ENCODE measurements around the gene PRAME.
"Not testable (repeated sequence)": the region's sequence is repeated elsewhere in the genome, so short reads cannot be mapped to it uniquely, and the experiment has no call there.

PRAME gene, protein sequence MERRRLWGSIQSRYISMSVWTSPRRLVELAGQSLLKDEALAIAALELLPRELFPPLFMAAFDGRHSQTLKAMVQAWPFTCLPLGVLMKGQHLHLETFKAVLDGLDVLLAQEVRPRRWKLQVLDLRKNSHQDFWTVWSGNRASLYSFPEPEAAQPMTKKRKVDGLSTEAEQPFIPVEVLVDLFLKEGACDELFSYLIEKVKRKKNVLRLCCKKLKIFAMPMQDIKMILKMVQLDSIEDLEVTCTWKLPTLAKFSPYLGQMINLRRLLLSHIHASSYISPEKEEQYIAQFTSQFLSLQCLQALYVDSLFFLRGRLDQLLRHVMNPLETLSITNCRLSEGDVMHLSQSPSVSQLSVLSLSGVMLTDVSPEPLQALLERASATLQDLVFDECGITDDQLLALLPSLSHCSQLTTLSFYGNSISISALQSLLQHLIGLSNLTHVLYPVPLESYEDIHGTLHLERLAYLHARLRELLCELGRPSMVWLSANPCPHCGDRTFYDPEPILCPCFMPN

GRCh38 chr22:22558972-22559603 lies at the start of gene PRAME:
PRAME (minus strand) TSS chr22:22559265; CDS start chr22:22556832, 2,433 bp downstream.
- peak; percentile 81 for DNase-seq

GRCh38 chr22:22608022-22608421 lies 49.0 kb upstream of the PRAME start:
- DNase-seq, result not testable (repeated sequence)

DNA sequence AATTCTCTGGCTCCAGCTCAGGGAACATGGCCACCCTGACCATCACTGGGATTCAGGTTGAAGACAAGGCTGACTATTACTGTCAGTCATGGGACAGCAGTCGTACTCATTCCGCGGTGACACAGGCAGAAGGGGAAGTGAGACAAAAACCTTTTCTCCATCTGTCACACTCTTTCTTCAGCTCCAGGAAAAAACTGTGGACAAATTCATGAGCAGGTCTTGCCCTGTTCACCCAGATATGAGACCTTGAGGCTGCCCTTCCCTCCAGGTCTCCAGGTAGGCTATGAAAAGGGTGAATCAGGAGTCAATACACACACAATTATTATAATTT lies 46.0 kb upstream of the PRAME start:
- no peak for DNase-seq

DNA sequence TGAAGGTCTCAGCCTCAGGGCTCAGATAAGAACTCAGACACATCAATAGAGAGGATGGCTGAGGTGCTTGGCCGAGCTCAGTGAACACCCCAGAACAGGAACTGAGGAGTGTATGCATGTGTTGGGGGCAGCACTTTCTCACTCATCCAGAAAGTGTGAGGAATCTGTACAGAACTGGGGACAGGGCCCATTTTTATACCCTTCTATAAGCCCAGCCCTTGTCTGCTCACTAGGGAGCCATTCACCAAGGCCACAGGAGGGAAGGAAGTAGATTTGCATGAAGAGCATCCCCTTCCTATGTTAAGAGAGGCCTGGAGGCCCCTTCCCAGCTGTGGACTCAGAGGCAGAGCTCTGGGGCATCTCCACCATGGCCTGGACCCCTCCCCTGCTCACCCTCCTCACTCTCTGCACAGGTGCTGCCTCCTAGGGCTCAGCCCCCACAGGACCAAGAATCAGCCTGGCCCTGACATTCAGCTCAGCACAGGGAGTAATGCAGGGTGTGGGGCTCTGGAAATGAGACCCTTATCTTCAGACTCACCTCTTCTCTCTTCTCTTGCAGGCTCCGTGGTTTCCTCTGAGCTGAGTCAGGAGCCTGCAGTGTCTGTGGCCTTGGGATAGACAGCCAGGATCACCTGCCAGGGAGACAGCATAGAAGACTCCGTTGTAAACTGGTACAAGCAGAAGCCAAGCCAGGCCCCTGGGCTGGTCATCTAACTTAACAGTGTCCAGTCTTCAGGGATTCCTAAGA lies 45.4 kb upstream of the PRAME start:
- no peak for DNase-seq

DNA sequence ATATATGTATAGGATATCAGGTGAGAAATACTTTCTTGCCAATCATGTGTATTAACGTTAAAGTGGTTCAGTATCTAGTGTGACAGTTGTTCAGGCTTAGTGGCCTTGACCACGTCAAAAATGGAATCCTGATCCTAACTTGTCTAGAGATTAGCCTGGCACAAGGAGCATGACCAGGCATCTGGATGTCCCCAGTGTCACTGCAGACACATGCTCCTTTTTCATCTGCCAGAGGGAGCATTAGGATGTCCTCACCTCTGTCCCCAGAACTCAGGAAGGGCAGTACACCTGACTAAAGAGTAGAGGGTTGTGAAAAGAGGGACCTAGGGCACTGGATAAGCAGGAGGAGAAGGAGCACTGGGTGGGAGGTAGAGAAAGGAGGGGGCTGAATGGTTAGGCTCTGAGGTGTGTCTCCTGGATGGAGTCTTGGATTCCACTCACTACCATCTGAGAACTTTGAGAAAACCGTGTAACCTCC lies 44.4 kb upstream of the PRAME start:
- DNase-seq, result no peak

DNA sequence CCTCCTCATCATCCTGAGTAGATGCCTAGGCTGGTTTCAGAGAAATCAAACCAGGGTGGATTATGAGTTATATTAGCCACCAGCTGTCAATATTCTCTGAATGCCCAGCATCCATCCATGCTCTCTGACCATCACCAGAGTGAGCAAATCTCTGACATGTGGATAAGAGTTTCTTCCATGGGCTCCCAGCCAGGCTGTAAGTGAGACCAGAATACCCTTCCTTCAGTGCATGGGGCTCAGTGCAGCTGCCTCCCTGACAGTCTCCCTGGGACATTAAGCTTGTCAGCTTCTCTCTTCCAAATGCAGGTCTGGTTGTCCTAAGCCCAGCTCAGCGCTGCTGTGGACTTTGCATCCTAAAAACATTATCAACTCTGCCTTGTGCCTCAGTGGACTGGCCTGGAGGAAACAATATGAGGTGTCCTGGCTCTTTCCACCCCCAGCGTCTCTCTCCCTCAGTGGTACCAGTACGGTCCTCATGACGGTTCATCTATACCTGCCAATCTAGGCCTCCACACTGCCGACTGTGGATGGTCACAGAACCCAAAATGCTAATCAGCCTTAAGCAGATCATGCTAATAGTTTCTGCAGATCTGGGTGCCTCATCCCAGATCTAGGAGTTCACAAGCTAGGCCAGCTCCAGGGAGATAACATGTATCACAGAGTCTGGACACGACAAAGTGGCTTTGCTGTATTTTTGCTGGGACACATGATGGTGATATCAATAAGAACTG lies 41.6 kb upstream of the PRAME start:
- DNase-seq, result no peak

GRCh38 chr22:22599248-22599647 lies 40.2 kb upstream of the PRAME start:
- DNase-seq, result no peak

DNA sequence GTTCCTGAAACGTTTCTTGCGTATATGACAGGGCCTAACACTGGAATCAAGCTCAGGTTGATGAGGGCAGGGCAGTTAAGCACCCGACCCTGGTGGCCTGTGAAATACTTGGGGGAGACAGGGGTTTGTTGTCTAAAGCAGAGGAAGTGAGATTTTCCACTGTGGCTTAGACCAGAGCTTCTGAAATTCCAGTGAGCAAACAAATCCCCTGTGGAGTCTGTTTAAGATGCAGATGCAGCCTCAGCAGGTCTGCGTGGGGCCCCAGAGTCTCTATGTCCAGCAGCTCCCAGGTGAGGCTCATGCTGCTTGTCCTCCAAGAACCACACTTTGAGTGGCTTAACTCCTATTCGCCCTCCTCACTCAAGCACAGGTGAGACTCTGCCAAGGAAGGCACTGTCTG lies 39.1 kb upstream of the PRAME start:
- DNase-seq, result no peak

- no peak for DNase-seq
Measured at GRCh38 chr22:22595001-22595835, 36.2 kb upstream of the PRAME start.

DNA sequence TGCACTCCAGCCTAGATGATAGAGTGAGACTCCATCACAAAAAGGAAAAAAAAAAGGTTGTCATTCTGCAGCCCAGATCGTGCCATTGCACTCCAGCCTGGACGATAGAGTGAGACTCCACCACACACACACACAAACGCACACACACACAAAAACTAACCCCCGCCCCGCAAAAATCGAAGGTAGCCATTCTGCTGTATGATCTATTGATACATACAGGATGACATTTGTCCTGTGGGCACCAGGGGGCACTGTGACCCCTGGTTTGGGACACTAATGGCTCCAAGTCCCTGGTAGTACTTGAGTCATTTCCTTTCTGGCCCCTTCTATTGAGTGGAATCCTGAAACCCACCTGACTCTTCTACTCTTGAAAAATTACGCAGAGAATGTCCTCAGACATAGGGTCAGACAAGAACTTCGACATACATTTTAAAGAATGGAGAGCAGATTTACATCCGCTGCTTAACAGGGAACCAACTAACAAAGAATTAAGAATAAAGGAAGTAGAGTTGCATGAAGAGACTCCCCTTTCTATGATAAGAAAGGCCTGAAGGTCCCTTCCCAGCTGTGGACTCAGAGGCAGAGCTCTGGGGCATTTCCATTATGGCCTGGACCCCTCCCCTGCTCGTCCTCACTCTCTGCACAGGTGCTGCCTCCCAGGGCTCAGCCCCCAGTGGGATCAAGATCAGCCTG lies 35.0 kb upstream of the PRAME start:
- peak; percentile 54 for DNase-seq

- DNase-seq, result no peak
Measured at GRCh38 chr22:22593250-22593649, 34.2 kb upstream of the PRAME start.

DNA sequence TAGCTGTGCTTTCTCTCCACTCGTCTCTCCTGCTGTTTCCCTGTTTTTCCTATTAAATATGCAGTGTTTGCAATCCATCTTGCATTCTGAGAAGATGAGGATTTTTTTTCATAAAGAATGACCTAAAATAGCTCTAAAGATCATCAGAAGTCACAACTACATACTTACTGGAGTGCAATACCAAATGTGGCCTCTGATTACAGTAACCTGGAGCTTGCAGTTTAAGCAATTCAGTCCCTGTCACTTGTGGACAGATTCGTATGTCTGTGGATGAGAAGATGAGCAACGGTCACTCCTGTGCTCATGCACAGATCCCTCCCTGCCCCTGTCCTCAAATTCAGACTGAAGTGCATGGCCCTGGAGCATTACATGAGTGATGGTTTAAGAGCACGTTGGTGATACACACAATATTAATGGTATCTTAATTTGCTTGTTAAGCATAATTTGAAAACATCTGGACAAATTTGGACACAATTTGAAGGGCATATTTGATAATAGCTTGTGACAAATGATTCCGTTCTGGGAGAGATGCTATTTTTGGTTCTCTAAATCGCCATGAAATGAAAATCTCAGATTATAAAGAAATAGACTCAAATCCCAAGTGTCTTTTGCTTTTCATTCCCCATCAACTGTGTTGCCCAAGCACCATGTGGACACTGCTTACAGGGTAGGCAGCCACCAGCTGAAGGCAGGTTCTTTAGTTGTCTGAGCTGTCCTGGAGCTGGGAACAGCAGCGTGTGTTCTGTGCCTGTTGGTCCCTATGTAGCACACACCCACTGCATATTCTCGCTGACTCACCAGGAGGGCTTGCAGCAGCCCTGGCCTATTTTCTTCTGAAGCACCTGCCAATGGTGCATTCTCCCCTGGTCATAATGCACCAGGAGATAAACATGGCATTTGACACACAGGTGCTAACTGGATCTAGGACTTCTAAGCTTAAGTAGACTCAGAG lies 32.6 kb upstream of the PRAME start:
- no peak for DNase-seq

DNA sequence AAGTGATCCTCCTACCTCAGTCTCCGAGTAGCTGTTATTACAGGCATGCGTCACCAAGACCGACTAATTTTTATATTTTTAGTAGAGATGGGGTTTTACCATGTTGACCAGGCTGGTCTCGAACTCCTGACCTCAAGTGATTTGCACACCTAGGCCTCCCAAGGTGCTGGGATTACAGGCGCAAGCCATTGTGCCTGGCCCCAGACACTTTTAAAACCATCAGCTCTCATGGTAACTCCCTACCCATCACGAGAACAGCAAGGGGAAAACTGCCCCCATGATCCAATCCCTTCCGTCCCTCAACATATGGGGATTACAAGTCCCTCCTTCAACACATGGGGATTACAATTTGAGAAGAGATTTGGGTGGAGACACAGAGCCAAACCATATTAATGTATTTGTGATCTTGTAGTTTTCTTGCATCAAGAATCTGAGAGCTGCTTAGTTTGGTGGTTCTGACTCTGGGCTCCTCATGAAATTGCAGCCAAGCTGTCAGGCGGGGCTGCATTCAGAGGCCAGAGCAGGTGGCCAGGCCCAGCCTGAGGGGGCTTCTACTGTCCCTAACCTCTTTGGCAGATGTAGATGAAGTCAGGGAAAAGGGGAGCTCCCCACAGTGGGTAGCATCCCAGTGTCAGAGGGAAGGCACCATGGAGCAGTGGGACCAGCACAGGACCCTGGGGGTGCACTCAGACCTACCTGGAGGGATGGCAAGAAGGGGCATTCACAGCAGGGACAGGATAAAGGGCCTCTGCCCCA lies 31.2 kb upstream of the PRAME start:
- DNase-seq, result no peak

DNA sequence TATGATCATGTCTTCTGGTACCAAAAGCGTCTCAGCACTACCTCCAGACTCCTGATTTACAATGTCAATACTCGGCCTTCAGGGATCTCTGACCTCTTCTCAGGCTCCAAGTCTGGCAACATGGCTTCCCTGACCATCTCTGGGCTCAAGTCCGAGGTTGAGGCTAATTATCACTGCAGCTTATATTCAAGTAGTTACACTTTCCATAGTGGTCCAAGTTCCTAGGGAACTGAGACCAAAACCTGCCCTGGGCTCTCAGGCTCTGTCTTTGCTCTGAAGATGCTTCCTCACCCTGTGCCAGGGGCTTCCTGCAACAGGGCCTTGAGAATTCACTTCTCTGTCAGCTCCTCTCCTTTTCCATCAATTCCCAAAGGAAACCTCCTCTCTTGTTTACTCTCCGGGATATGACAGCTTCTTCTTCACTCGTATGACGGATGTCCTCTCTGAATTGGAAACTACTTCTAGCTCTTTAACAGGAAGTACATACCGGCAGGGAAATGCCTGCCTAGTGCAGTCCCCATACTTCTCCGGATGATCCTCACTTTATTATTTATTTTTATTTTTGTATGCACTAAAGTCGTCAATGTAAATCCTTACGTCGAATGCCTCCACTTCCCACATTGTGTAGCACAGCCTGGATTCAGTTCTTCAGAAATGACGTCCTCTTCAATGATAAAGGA lies 29.6 kb upstream of the PRAME start:
- DNase-seq, result no peak

DNA sequence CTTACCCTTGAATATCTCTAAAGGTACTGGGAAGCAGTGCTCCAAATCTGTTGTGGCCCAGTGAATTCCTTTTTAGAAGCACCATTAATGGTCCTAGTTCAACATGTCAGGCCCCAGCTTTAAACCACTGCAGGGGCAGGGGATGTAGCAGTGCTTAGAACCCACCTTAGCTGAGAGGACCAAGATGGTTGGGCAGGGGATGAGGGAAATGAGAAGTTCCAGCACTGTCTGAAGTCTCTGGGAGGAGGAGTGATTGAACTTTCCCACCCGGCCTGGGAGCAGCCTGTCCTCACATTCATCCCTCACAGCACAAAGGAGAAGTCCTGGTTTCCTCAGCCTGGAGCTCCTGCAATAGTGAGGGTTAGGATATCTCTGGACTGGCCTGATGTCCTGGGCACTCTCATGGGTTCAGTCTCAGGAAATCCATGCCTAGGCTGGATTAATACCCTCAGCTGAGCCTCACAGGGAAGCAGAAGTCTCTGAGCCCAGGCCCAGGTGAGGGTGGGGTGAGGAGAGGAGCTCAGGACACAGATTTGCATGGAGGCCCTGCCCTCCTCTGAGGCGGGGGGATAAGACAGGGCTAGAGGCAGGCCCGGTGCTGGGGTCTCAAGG lies 28.6 kb upstream of the PRAME start:
- no peak for DNase-seq

DNA sequence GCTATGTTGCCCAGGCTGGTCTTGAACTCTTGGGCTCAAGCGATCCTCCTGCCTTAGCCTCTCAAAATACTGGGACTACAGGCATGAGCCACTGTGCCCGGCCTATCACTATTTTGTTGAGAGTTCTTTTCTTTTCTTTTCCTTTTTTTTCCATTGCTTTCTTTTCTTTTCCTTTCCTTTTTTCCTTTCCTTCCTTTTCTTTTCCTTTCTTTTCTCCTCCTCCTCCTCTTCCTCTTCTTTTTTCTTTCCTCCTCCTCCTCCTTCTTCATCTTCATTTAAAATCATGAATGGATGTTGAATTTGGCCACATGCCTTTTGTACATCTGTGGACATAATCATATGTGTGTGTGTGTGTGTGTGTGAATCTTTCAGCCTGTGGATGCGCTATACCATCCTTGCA lies 25.7 kb upstream of the PRAME start:
- no peak for DNase-seq

- DNase-seq, result no peak
Measured at GRCh38 chr22:22583030-22583429, 24.0 kb upstream of the PRAME start.

DNA sequence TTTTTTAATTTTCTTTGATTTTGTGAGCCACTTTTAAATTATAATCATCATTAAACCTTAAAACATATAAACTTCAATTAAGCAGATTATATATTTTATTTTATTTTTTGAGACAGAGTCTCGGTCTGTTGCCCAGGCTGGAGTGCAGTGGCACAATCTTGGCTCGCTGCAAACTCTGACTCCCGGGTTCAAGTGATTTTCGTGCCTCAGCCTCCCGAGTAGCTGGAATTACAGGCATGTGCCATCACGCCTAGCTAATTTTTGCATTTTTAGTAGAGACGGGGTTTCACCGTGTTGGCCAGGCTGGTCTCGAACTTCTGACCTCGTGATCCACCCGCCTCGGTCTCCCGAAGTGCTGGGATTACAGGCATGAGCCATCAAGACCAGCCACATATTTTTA lies 22.5 kb upstream of the PRAME start:
- DNase-seq, result not testable (repeated sequence)
